Loucy (cell line): Measurements from ENCODE around the gene MMAB.

ENCODE experiments used
- EZH2phosphoT487 ChIP-seq: fragments of 200-600 bp; IDR thresholded peaks from 2 replicates; pipeline ENCODE4 v1.6.1; 2018; ENCODE audit warnings: antibody characterized with exemption, mild to moderate bottlenecking, moderate library complexity, borderline replicate concordance
- TF ChIP-seq, protein P1 (sequence below): fragments of 200-600 bp; sonication (generic); conservative IDR thresholded peaks from 2 replicates; pipeline ENCODE4 v1.5.1; 2014; ENCODE audit warnings: mild to moderate bottlenecking, antibody characterized with exemption, low read length

DNA sequence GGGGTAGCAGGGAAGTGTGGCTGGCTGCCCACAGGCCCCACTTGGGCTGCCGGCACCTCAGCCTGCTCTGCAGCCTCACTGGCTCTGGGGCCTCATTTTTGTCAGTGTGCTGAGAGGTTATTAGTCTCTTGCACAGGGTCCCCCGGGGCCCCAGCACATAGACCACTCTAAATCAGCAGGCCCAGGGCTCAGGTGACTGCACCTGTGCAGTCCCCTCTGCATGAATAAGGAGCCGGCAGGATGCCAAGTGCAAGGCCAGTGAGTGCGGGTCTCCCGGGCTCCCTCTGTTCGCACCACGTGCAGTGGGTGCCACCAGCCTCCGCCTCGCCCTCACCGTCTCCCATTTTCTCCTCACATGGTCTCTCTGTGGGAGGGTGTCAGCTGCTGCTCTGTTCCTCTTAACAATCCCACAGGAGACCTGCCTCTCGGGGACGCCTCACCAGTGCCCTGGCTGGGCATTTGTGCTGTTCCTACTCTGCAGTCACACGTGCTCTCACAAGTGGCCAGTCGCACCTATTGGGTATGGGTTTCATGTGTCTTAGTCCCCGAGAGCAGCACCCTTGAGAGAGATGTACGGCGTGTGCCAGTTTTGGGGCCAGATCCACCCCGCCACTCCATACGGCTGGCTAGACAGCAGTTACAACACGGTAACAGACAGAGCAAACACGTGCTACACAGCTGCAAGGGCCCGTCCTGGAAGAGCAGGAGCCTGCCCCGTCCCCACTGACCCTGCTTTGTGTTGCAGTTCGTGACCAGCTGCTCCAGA, 40.4 kb downstream of the MMAB start:
- TF ChIP-seq, protein P1, sequence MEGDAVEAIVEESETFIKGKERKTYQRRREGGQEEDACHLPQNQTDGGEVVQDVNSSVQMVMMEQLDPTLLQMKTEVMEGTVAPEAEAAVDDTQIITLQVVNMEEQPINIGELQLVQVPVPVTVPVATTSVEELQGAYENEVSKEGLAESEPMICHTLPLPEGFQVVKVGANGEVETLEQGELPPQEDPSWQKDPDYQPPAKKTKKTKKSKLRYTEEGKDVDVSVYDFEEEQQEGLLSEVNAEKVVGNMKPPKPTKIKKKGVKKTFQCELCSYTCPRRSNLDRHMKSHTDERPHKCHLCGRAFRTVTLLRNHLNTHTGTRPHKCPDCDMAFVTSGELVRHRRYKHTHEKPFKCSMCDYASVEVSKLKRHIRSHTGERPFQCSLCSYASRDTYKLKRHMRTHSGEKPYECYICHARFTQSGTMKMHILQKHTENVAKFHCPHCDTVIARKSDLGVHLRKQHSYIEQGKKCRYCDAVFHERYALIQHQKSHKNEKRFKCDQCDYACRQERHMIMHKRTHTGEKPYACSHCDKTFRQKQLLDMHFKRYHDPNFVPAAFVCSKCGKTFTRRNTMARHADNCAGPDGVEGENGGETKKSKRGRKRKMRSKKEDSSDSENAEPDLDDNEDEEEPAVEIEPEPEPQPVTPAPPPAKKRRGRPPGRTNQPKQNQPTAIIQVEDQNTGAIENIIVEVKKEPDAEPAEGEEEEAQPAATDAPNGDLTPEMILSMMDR, result no peak
- no peak for TF ChIP-seq EZH2phosphoT487
